Skin epidermis (tissue), 12 donors: Measurements from ENCODE around the gene SLC1A7.

Source experiments
- H3K27ac ChIP-seq, 21 experiments: fragments of 200-600 bp; sonication (generic) in 11 of 21; one replicate each; pipeline ENCODE4 v1.5.0; 2020; ENCODE audit warnings: mild to moderate bottlenecking in 3 of 21, inconsistent platforms in 2 of 21, moderate library complexity in 2 of 21
- H3K4me3 ChIP-seq, 7 experiments: fragments of 200-600 bp; sonication (generic) in 2 of 7; one replicate each; pipeline ENCODE4 v1.5.0; 2020; ENCODE audit warnings: inconsistent platforms in 2 of 7, mild to moderate bottlenecking in 2 of 7, moderate library complexity in 1 of 7

SLC1A7 gene

DNA sequence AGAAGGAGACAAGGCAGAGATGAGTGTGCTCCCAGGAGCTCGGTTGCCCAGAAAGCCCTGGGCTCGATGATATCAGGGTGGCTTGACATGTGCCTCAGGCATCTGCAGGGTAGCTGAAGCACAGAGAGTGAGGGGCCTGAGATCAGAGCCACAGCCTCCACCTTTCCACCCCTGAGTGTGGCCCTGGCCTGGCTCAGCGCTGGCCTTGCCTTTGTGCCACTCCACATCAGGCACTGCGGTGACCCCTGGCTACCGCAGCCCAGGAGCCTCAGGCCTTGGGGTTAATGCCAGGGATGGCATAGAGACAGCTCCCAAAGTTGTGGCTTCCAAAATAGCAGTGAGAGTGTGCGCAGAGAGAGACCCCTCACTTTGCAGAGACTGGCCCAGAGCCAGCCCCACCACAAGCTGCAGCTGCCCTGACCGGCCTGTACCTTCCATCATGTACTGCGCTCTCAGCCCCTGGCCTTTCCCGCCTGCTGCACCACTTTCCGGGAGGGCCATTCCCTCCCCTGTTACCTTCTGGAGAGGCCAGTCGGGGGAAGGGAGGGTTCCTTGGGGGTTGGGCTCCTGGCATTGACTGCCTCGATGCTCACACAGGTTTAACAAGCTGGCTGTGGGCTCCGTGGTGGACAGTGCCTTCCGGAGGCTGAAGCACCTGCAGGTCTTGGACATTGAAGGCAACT is 60.9 kb downstream of the SLC1A7 start:
- H3K27ac ChIP-seq: no peak overlapping the region
- H3K4me3 ChIP-seq: no peak overlapping the region

DNA sequence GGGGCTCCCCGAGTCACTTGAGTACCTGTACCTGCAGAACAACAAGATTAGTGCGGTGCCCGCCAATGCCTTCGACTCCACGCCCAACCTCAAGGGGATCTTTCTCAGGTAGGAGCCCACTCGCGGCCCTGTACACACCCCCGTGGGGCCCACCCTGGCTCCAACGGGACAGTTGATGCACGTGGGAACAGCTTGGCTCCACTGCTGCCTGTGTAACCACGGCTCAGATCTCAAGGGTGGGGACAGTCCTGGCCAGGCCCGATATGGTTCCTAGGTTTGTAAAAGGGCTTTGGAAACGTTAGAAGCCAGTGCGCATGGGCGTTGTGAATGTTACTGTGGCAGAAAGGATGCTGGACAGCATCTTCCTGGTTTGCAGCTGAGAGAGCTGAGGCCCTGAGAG is 61.7 kb downstream of the SLC1A7 start:
- Histone ChIP-seq H3K4me3 (no peak overlapping the region), H3K27ac (no peak overlapping the region)

DNA sequence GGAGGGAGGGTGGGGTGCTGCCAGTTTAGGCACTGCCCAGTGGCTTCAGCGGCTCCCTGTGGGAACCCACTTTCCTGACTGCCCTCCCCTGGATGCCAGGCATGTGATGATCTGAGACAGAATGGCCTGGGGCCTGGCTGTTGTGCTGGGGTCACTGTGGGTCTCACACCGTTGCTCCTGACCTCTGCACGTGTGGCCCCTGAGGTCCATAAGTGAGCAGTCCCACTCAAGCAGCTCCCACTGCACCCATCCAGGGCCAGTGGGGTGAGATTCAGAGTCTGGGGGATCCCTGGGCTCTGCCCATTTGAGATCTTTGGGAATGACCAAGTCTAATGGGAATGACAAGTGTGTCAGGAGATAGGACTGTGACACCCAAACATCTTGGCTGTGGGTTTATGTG is 62.4 kb downstream of the SLC1A7 start:
- Histone ChIP-seq H3K27ac (no peak overlapping the region), H3K4me3 (no peak overlapping the region)

- no peak overlapping the region for H3K27ac ChIP-seq
These were observed 63.2 kb downstream of the SLC1A7 start for GRCh38 chr1:53079251-53079650.

GRCh38 chr1:53078333-53079101 is 63.9 kb downstream of the SLC1A7 start:
- Histone ChIP-seq H3K4me3 (no peak overlapping the region), H3K27ac (no peak overlapping the region)

More at GRCh38 chr1:53079251-53079650, 63.2 kb downstream of the SLC1A7 start:
- no peak overlapping the region for H3K4me3 ChIP-seq

DNA sequence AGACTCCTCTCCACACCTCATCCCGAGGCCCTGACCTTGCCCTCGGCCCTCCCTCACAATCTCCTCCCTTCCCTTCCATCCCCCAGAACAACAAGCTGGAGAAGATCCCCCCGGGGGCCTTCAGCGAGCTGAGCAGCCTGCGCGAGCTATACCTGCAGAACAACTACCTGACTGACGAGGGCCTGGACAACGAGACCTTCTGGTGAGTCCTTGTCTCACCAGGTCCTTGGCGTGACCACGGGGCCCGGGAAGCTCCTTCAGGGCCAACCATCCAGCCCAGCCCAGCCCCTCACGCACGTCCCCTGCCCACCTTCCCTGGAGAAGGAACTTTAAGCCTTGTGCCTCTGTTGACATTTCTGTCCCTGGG is 64.9 kb downstream of the SLC1A7 start:
- Histone ChIP-seq H3K4me3 (no peak overlapping the region), H3K27ac (no peak overlapping the region)

DNA sequence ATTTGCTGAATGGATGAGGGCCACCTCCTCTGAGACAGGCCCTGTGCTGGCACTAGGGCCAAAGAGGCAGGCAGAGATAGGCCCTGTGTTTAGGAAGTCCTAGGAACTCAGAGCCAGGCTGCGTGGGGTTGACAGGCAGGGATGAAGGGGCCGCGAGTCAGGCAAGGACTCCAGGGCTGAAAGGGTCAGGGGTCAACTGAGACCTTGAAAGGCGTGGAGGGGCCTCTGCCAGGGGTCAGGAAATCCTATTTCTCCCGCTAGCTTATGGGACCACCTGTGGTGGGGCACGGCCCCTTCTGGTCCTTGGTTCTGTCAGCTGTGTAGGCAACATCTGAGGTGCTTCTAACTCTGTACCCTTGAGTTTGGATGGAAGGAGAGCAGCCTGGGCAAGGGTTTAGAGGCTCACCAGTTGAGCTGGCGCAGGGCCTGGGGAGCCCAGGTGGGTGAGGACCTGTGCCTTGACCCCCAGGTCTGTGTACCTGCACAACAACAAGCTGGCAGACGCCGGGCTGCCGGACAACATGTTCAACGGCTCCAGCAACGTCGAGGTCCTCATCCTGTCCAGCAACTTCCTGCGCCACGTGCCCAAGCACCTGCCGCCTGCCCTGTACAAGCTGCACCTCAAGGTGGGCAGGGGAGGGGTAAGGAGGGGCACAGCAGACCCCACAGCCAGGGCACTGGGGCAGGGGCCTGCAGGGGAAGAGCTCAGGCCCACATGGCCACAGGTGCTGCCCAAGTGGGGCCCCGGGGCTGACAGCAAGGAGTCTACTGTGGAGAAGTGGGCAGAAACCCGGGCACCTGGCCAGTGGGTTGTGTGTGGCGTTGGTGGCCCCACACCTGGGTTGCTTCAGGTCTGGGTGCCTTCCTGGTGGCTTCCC is 65.5 kb downstream of the SLC1A7 start:
- Histone ChIP-seq H3K4me3 (no peak overlapping the region), H3K27ac (no peak overlapping the region)

DNA sequence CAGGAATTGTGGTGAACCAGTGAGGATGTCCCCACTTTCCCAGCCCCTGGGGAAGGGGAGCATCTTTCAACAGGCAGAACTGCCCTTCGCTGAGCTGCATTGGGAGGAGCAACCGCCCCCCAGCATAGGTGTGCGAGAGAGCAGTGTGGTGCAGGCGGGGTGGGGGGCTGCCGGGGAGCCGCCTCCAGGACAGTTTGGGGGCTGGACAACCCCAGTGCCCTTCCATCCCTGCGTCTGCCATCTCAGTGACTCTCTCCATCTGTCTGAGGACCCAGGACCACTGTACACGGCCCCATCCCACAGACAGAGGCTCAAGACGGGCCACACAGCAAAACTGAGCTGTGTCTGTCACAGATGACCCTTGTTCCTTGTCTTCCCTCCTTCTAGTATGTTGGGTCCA is 66.3 kb downstream of the SLC1A7 start:
- no peak overlapping the region for H3K27ac ChIP-seq
- no peak overlapping the region for H3K4me3 ChIP-seq

GRCh38 chr1:53075761-53076163 is 66.7 kb downstream of the SLC1A7 start:
- no peak overlapping the region for H3K4me3 ChIP-seq
- H3K27ac ChIP-seq: no peak overlapping the region

- no peak overlapping the region for H3K27ac ChIP-seq
- H3K4me3 ChIP-seq: no peak overlapping the region
These were observed 67.2 kb downstream of the SLC1A7 start for GRCh38 chr1:53075206-53075605.

DNA sequence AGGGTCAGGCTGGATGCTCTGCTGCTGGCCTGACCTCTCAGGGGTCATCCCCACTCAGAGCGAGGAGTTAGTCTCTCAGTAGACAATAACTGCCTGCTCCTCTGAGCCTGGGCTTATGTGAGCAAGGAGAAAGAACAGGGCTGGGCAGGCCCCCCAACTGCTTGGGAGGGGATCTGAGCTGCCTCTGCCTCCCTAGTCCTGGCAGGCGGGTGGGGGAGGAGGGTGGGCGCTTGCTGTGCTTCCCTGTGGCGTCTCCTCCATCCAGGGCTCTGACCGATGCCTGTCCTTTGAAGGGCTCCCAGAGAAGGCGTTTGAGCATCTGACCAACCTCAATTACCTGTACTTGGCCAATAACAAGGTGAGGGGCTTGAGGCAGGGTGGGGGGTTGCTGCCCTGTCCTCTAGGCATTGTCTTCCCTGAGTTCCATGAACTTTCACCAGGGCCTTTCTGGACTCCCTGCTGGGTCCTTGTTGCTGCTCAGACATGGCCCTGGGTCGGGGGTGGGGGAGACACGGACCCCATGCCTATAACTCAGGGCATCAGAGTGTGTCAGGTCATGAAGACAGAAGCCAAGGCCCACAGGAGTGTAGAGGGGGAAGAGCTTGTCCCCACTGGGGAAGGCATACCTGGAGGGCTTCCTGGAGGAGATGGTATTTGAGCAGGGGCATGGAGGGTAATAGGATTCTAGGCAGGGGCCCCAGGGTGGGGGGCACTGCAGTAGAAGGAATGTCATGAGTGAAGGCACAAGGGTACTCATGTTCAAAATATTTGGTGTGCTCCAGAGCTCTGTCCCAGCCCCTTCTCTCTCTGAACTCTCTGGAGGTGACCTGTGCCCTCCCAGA is 67.9 kb downstream of the SLC1A7 start:
- H3K4me3 ChIP-seq: no peak overlapping the region
- H3K27ac ChIP-seq: peak overlapping the region in 4 of 21 experiments; percentile 19 to 60 (median 42)

- Histone ChIP-seq H3K4me3 (no peak overlapping the region), H3K27ac (peak overlapping the region in 4 of 21 experiments; percentile 19 to 60 (median 42))
These were observed 68.5 kb downstream of the SLC1A7 start for GRCh38 chr1:53073868-53074311.

DNA sequence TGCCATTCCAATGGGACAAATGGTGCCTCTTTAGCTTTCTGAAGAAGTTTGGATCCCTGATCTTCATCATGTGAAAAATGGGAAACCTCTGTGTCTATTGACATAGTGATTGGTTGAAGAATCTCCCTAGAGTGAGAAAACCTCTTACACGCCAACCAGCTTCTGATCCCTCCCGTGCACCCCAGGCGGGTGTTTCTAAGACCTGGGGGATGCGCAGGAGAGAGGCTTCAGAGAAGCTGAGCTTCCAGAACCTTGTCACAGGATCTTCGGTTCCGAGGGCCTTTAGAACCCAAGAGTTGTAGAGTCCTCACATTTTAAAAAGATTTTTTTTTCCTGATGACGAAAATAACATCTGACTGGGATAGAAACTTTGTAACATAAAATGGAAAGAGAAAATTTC is 69.2 kb downstream of the SLC1A7 start:
- Histone ChIP-seq H3K27ac (no peak overlapping the region), H3K4me3 (no peak overlapping the region)

GRCh38 chr1:53071915-53072314 is 70.5 kb downstream of the SLC1A7 start:
- no peak overlapping the region for H3K27ac ChIP-seq
- no peak overlapping the region for H3K4me3 ChIP-seq

DNA sequence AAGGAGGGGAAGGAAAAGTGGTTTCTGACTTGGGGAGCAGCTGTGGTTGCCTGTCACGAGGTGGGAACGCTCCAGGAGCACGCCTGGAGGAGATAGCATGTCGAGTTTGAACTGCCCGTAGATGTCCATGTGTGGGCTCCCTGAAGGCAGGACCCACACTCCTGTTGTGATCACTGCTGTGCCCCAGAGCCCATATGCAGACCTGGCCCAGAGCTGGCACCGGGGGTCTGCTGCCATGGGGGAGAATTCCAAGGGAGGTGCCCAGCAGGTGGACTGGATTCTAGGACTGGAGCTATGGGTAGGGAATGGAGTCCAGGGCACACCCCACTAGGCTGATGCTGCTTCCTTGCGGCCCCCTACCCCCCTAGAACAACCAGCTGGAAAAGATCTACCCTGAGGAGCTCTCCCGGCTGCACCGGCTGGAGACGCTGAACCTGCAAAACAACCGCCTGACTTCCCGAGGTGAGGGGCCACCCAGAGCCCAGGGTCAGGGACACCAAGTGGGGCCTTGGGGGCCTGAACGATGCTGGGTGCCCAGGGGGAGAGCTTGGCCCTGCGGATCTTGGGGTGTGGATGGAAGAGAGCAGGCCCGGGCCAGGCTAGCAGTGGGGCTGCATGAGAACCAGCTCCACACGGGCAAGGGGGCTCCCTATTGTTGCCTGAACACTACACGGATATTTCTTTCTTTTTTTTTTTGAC is 71.1 kb downstream of the SLC1A7 start:
- Histone ChIP-seq H3K4me3 (no peak overlapping the region), H3K27ac (no peak overlapping the region)

GRCh38 chr1:53070621-53071020 is 71.8 kb downstream of the SLC1A7 start:
- Histone ChIP-seq H3K27ac (no peak overlapping the region), H3K4me3 (no peak overlapping the region)

DNA sequence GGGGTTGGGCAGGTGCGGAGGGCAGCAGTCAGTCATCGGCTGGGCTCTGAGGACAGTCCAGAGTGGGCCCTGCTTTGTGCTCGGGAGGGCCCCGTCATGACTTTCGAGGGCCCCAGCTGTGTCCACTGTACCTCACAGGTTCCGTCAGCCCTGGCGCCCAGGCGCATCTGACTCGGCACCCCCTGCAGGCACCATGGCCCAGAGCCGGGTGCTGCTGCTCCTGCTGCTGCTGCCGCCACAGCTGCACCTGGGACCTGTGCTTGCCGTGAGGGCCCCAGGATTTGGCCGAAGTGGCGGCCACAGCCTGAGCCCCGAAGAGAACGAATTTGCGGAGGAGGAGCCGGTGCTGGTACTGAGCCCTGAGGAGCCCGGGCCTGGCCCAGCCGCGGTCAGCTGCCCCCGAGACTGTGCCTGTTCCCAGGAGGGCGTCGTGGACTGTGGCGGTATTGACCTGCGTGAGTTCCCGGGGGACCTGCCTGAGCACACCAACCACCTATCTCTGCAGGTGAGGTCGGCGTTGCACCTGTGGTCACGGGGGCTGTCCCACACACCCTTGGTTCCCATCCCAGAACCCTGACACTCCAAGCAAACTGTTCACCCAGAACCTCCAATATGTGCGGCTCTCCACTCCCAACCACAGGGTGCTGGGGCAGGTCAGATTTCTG is 72.6 kb downstream of the SLC1A7 start:
- Histone ChIP-seq H3K4me3 (no peak overlapping the region), H3K27ac (no peak overlapping the region)

DNA sequence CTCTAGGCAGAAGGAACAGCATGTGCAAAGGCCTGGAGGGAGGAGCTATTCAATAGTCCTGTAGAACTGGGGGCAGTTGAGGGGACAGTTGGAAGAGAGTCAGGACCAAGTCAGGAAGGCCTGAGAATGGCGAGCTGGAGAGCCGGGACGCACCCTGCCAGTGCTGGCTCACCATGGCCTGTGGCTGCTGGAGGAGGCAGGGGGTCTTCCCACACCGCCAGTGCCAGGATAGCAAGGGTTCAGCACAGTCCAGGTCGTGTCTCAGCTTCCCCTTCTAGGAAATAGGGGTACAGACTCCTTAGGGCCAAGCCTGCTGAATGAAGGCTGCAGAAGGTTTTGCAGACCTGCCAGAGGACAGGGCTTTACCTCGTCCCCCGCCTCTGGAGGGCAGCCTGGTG is 73.2 kb downstream of the SLC1A7 start:
- H3K4me3 ChIP-seq: no peak overlapping the region
- H3K27ac ChIP-seq: no peak overlapping the region
